Natural killer cell (primary cell): ENCODE results near the gene IMMP1L. TPM values are rescaled to one million over a fixed set of nuclear protein-coding genes. Genes with fewer than 3 reads are reported as not detected.
"Not testable (repeated sequence)": the region's sequence is repeated elsewhere in the genome, so short reads cannot be mapped to it uniquely, and the experiment has no call there.

Experiments
- ATAC-seq, 3 donors: fragments of 150-1000 bp in 2 of 3; fragments of 200-7000 bp in 1 of 3; cut with Tn5 transposase; 1 replicate in 1 of 3; 2 replicates in 2 of 3; pipeline ENCODE4 v1.10.0; 2021; ENCODE audit warnings: mild to moderate bottlenecking in 2 of 3, moderate library complexity in 2 of 3
- DNase-seq, 2 donors: peaks; one replicate each; pipeline versions ENCODE4 v3.0.0 to v3.0.0-alpha.2; 2013 to 2021; ENCODE audit warnings: mixed read lengths in 1 of 2
- H3K27ac ChIP-seq: one replicate; pipeline ENCODE4 v1.5.1; 2013; ENCODE audit warnings: mild to moderate bottlenecking, low read length
- H3K27me3 ChIP-seq: one replicate; pipeline ENCODE4 v1.6.1; 2013; ENCODE audit warnings: low read length; ENCODE audit not compliant: control insufficient read depth, insufficient read depth
- H3K36me3 ChIP-seq: one replicate; pipeline ENCODE4 v1.6.1; 2013; ENCODE audit warnings: low read length; ENCODE audit not compliant: control insufficient read depth, insufficient read depth
- H3K4me1 ChIP-seq: one replicate; pipeline ENCODE4 v1.6.1; 2013; ENCODE audit warnings: low read length; ENCODE audit not compliant: control insufficient read depth, insufficient read depth
- H3K4me3 ChIP-seq: one replicate; pipeline ENCODE4 v1.5.1; 2013; ENCODE audit warnings: low read length
- H3K9me3 ChIP-seq: one replicate; pipeline ENCODE4 v1.6.1; 2013; ENCODE audit warnings: low read length; ENCODE audit not compliant: control insufficient read depth, insufficient read depth
- H3K27ac Mint-ChIP-seq, 2 donors: one replicate each; pipeline ENCODE4 v1.8.0; 2022; ENCODE audit warnings: mild to moderate bottlenecking in 2 of 2, mixed read lengths in 2 of 2, moderate library complexity in 1 of 2
- H3K27me3 Mint-ChIP-seq, 2 donors: one replicate each; pipeline ENCODE4 v1.8.0; 2022; ENCODE audit warnings: low read depth in 2 of 2, mixed read lengths in 2 of 2
- H3K36me3 Mint-ChIP-seq: one replicate; pipeline ENCODE4 v1.8.0; 2022; ENCODE audit warnings: mixed read lengths
- H3K4me1 Mint-ChIP-seq, 2 donors: one replicate each; pipeline ENCODE4 v1.8.0; 2022; ENCODE audit warnings: mixed read lengths in 2 of 2
- H3K4me3 Mint-ChIP-seq: one replicate; pipeline ENCODE4 v1.8.0; 2022; ENCODE audit warnings: mild to moderate bottlenecking, moderate library complexity, mixed read lengths
- H3K9me3 Mint-ChIP-seq, 2 donors: one replicate each; pipeline ENCODE4 v1.8.0; 2022; ENCODE audit warnings: mixed read lengths in 2 of 2
- CTCF ChIP-seq: fragments of 200-600 bp; IDR thresholded peaks from one replicate; pipeline ENCODE4 v1.8.0; 2022; ENCODE audit warnings: antibody characterized with exemption
- WGBS: methylation state at CpG from one replicate; pipeline ENCODE4 v1.1.7; 2013; ENCODE audit warnings: missing lambda C conversion rate; ENCODE audit not compliant: insufficient coverage; 5-methylcytosine and 5-hydroxymethylcytosine counted together
- intact Hi-C: fragments of 100-400 bp; cut with micrococcal nuclease; formaldehyde crosslinking; loops from one replicate; pipeline ENCODE4 v1.14.2; 2022
- total RNA-seq, 4 donors: library from RNA; stranded (reverse); fragments of 120-200 nt in 1 of 4; gene quantifications; one replicate each; pipeline versions ENCODE4 v1.2.3 to v1.2.4, GENCODE V29; 2013 to 2022

The IMMP1L gene
- total RNA-seq, 3 donors from 2014 or later (not counting 1 experiment from before 2014, with no cell fraction given) = 12.0 to 17.3 (median 15.7) TPM

- no peaks in the 10 kb centered on the region for H3K9me3 ChIP-seq
- no peak for ATAC-seq
- Mint-ChIP-seq H3K9me3 (no peaks in the 10 kb centered on the region), H3K4me3 (no peak overlapping the region), H3K36me3 (no peaks in the 10 kb centered on the region), H3K27ac (no peak overlapping the region), H3K4me1 (peaks cover 14 to 31% of the 10 kb centered on the region in 2 donors), H3K27me3 (no peaks in the 10 kb centered on the region)
- no peak overlapping the region for H3K27ac ChIP-seq
- no peak for TF ChIP-seq CTCF
- WGBS = 100% methylated on average over 2 of the region's 2 CpGs
- no peak overlapping the region for H3K4me3 ChIP-seq
- H3K27me3 ChIP-seq = no peaks in the 10 kb centered on the region
- no peaks in the 10 kb centered on the region for H3K4me1 ChIP-seq
- DNase-seq = no peak
- intact Hi-C loops = loop anchor here (10.0 kb wide), 1 partner anchor 594 kb away; the partner anchor contains the start of gene RCN1
- peaks cover 6% of the 10 kb centered on the region for H3K36me3 ChIP-seq
Measured at GRCh38 chr11:31500560-31500959, 8.9 kb downstream of the IMMP1L start.

GRCh38 chr11:31499576-31500178, 9.7 kb downstream of the IMMP1L start:
- DNase-seq = no peak
- no peaks in the 10 kb centered on the region for H3K4me1 ChIP-seq
- peaks cover 6% of the 10 kb centered on the region for H3K36me3 ChIP-seq
- H3K36me3 Mint-ChIP-seq = no peaks in the 10 kb centered on the region
- 95% methylated on average over 2 of the region's 3 CpGs for WGBS
- H3K27me3 ChIP-seq = no peaks in the 10 kb centered on the region
- no peak for ATAC-seq
- intact Hi-C loops = loop anchor here (10.0 kb wide), 1 partner anchor 595 kb away; the partner anchor contains the start of gene RCN1
- H3K27ac ChIP-seq = no peak overlapping the region
- TF ChIP-seq CTCF = no peak
- H3K4me1 Mint-ChIP-seq = peaks cover 23 to 31% of the 10 kb centered on the region in 2 donors
- no peaks in the 10 kb centered on the region for H3K9me3 ChIP-seq
- no peaks in the 10 kb centered on the region for H3K27me3 Mint-ChIP-seq
- H3K9me3 Mint-ChIP-seq = no peaks in the 10 kb centered on the region
- no peak overlapping the region for H3K4me3 Mint-ChIP-seq
- H3K4me3 ChIP-seq = no peak overlapping the region
- no peak overlapping the region for H3K27ac Mint-ChIP-seq

- H3K27ac ChIP-seq, H3K4me1 ChIP-seq, DNase-seq, H3K27me3 ChIP-seq, H3K9me3 ChIP-seq, ATAC-seq, H3K36me3 Mint-ChIP-seq, H3K27ac Mint-ChIP-seq, H3K27me3 Mint-ChIP-seq, H3K4me3 ChIP-seq, H3K36me3 ChIP-seq, H3K4me3 Mint-ChIP-seq, intact Hi-C loops, H3K9me3 Mint-ChIP-seq: not testable (repeated sequence)
- peaks cover 22 to 39% of the 10 kb centered on the region in 2 donors for H3K4me1 Mint-ChIP-seq
- 99% methylated on average over 4 of the region's 4 CpGs for WGBS
Measured at GRCh38 chr11:31493762-31494161, 15.7 kb downstream of the IMMP1L start.

GRCh38 chr11:31493235-31493634, 16.2 kb downstream of the IMMP1L start:
- no peak for TF ChIP-seq CTCF
- ATAC-seq (no peak), DNase-seq (no peak)
- H3K36me3 ChIP-seq = no peaks in the 10 kb centered on the region
- no peak overlapping the region for H3K4me3 ChIP-seq
- H3K9me3 ChIP-seq = no peaks in the 10 kb centered on the region
- H3K27ac Mint-ChIP-seq = no peak overlapping the region
- H3K9me3 Mint-ChIP-seq = no peaks in the 10 kb centered on the region
- 98% methylated on average over 2 of the region's 4 CpGs for WGBS
- no peak overlapping the region for H3K27ac ChIP-seq
- H3K4me1 ChIP-seq = no peaks in the 10 kb centered on the region
- H3K4me3 Mint-ChIP-seq = no peak overlapping the region
- H3K27me3 Mint-ChIP-seq = no peaks in the 10 kb centered on the region
- intact Hi-C loops = no loop called here
- peaks cover 25 to 37% of the 10 kb centered on the region in 2 donors for H3K4me1 Mint-ChIP-seq
- H3K27me3 ChIP-seq = no peaks in the 10 kb centered on the region
- no peaks in the 10 kb centered on the region for H3K36me3 Mint-ChIP-seq
